Gastrocnemius medialis (tissue), 4 donors: Measurements from ENCODE around the gene CCDC85B. TPM values are rescaled to one million over a fixed set of nuclear protein-coding genes. Genes with fewer than 3 reads are reported as not detected.

Experiments
- ATAC-seq, 2 donors: fragments of 150-250 bp; one replicate each; pipeline ENCODE4 v1.9.1; 2016
- DNase-seq, 2 donors: peaks; one replicate each; pipeline ENCODE4 v3.0.0-alpha.2; 2019
- H3K27ac ChIP-seq, 4 donors: fragments of 200-600 bp; sonication (generic); 1 replicate in 1 of 4; 2 replicates in 3 of 4; pipeline ENCODE4 v1.5.1; 2016 to 2018; ENCODE audit warnings: mild to moderate bottlenecking in 2 of 4, moderate library complexity in 1 of 4
- H3K27me3 ChIP-seq, 3 donors: fragments of 200-600 bp; sonication (generic) in 2 of 3; 1 replicate in 1 of 3; 2 replicates in 2 of 3; pipeline versions ENCODE4 v1.5.1 to v1.6.0; 2016 to 2019; ENCODE audit warnings: mild to moderate bottlenecking in 1 of 3, moderate library complexity in 1 of 3
- H3K36me3 ChIP-seq, 2 donors: fragments of 200-600 bp; sonication (generic) in 1 of 2; one replicate each; pipeline ENCODE4 v1.5.1; 2017 to 2018
- H3K4me1 ChIP-seq, 2 donors: fragments of 200-600 bp; sonication (generic) in 1 of 2; one replicate each; pipeline ENCODE4 v1.5.1; 2016 to 2017; ENCODE audit warnings: mild to moderate bottlenecking in 2 of 2
- H3K4me3 ChIP-seq, 4 donors: fragments of 200-600 bp; sonication (generic) in 3 of 4; 1 replicate in 1 of 4; 2 replicates in 3 of 4; pipeline ENCODE4 v1.5.1; 2016 to 2019; ENCODE audit warnings: mild to moderate bottlenecking in 2 of 4
- H3K9me3 ChIP-seq, 3 donors: fragments of 200-600 bp; sonication (generic) in 2 of 3; 1 replicate in 1 of 3; 2 replicates in 2 of 3; pipeline ENCODE4 v1.5.1; 2016 to 2019
- POLR2A ChIP-seq, 2 donors: fragments of 450-650 bp; IDR thresholded peaks; one replicate each; pipeline ENCODE4 v1.6.1; 2017; ENCODE audit warnings: antibody characterized with exemption in 2 of 2, mild to moderate bottlenecking in 2 of 2, moderate library complexity in 2 of 2
- in situ Hi-C, 4 donors: fragments of 200-750 bp; cut with MboI; loops; one replicate each; pipeline versions ENCODE4 v1.15.0 to v1.8.0; 2017; ENCODE audit warnings: low sequenced_read_pairs in 4 of 4
- intact Hi-C: fragments of 100-400 bp; cut with DNase I; formaldehyde crosslinking; loops from one replicate; pipeline ENCODE4 v1.15.1; 2023; ENCODE audit warnings: low total_unique reads
- total RNA-seq, 4 donors: library from RNA; depleted of rRNA; stranded (reverse); fragments of >200 nt; gene quantifications; one replicate each; pipeline versions ENCODE4 v1.1.0 to v1.2.3, GENCODE V29; 2016
- TF ChIP-seq, protein P1 (sequence below), 5 experiments: fragments of 450-650 bp in 3 of 5; fragments of 200-600 bp in 2 of 5; sonication (generic) in 2 of 5; IDR thresholded peaks in 4 of 5; conservative IDR thresholded peaks in 1 of 5; 1 replicate in 4 of 5; 2 replicates in 1 of 5; pipeline ENCODE4 v1.5.1; 2016 to 2019; ENCODE audit warnings: antibody characterized with exemption in 5 of 5, mild to moderate bottlenecking in 3 of 5, moderate library complexity in 3 of 5

CCDC85B gene
- total RNA-seq, 4 donors from 2014 or later: 25.4 to 81.3 (median 42.4) TPM

GRCh38 chr11:65898656-65899355 is 8.3 kb downstream of the CCDC85B start:
- DNase-seq (no peak), ATAC-seq (no peak)
- Histone ChIP-seq H3K36me3 (no peaks in the 10 kb centered on the region), H3K4me3 (peak overlapping the region; percentile 43 to 71 (median 64)), H3K27me3 (peaks cover 12 to 26% (median 16%) of the 10 kb centered on the region in 3 donors), H3K4me1 (peaks cover 0 to 11% of the 10 kb centered on the region in 2 donors), H3K27ac (peak overlapping the region in 2 of 4 donors; percentile 37 to 63), H3K9me3 (no peaks in the 10 kb centered on the region)
- TF ChIP-seq, protein P1, sequence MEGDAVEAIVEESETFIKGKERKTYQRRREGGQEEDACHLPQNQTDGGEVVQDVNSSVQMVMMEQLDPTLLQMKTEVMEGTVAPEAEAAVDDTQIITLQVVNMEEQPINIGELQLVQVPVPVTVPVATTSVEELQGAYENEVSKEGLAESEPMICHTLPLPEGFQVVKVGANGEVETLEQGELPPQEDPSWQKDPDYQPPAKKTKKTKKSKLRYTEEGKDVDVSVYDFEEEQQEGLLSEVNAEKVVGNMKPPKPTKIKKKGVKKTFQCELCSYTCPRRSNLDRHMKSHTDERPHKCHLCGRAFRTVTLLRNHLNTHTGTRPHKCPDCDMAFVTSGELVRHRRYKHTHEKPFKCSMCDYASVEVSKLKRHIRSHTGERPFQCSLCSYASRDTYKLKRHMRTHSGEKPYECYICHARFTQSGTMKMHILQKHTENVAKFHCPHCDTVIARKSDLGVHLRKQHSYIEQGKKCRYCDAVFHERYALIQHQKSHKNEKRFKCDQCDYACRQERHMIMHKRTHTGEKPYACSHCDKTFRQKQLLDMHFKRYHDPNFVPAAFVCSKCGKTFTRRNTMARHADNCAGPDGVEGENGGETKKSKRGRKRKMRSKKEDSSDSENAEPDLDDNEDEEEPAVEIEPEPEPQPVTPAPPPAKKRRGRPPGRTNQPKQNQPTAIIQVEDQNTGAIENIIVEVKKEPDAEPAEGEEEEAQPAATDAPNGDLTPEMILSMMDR (IDR thresholded peaks at IDR 0.05 in 4 of 5, conservative IDR thresholded peaks at IDR 0.05 in 1 of 5): no peak
- peak in 1 of 2 donors; percentile 50 for TF ChIP-seq POLR2A (IDR thresholded peaks at IDR 0.05)
- intact Hi-C loops (no loop called here), in situ Hi-C loops (no loop called here)

DNA sequence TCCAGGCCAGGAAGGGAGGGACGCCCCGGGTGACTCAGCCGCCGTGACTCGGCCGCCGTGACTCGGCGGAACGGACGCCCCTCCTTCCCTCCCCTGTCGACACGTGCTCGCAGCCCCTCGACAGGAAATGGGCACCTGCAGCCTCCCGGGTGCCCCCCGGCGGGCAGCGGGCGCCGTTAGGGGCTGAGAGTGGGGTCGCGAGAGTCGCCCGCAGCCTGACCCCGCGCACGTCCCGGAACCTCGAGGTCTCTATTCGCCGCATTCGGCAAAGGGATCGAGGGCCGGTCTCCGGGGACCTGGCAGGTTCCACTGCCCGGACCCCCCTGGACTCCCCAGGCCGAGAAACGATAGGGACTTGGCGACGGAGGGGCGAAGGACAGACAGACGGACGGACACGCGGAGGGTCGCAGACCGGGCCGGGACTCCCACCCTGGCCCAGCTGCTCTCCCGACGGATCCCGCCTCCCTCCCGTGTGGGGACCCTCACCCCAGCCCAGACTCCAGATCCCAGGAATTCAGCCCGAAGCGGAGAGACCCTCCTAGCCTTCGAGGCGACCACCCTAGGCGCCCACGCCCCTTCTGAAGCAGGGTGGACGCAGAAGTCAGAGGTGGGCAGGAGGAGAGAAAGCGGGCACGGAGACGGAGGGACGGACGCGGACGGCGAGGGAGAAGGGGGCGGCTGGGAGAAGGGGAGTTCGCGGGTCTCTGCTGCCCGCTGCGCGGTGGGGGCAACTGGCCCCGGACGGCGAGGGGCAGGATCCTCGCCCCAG is 9.1 kb downstream of the CCDC85B start:
- TF ChIP-seq, protein P1 (IDR thresholded peaks at IDR 0.05 in 4 of 5, conservative IDR thresholded peaks at IDR 0.05 in 1 of 5): no peak
- peak in 1 of 2 donors; percentile 30 for TF ChIP-seq POLR2A (IDR thresholded peaks at IDR 0.05)
- intact Hi-C loops: loop anchor here (2.0 kb wide), 1 partner anchor 15 kb away; no protein-coding TSS in a partner anchor
- Histone ChIP-seq H3K9me3 (no peaks in the 10 kb centered on the region), H3K27ac (peak overlapping the region in 3 of 4 donors; percentile 37 to 63 (median 53)), H3K27me3 (peaks cover 12 to 26% (median 16%) of the 10 kb centered on the region in 3 donors), H3K4me3 (peak overlapping the region; percentile 43 to 71 (median 64)), H3K36me3 (no peaks in the 10 kb centered on the region), H3K4me1 (peaks cover 0 to 10% of the 10 kb centered on the region in 2 donors)
- peak; percentile 40 to 42 for ATAC-seq
- DNase-seq: no peak
- in situ Hi-C loops: no loop called here

DNA sequence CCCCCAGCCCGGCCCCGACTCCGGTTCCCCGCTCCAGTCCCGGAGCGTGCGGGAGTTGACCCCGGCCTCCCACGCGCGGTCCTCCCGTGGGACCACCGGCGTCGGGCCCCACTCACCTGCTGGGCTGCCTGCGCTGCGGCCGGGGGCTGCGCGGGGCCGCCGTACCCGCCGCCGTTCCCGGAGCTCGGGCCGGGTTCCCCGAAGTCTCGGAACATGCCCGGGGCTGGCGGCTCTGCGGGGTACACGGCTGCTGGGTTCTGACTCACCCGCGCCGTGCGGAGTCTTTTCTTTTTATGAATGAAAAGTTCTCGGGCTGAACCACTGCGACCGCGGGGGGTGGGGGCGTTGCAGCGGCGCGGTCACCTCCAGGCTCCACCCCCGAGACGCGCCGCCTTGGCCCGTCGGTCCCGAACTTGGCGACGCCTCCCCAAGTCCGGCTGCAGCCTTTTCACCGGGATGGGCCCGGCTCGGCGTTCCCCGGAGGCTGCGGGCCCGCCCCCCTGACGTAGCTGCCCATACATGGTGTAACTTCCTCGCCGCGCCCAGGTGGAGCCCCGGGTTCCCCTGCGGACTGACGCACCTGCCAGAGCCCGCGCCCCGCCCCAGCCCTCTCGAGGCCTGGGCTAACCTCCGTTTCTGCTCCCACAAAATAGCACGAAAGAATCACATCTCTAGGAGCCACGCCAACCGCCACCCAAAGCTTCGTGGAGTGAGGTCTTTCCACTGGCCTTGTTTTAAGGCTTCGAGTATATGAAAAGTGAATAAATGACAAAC is 9.8 kb downstream of the CCDC85B start, which contains the start of gene FOSL1:
TSS of gene FOSL1 (minus strand) at position 264 of the 774 bp plus-strand sequence. CDS start at position 215, 49 bp downstream.
- peak within 1 kb of the TSS; percentile 43 to 71 (median 64) for H3K4me3 ChIP-seq
- peak; percentile 76 to 83 for TF ChIP-seq POLR2A (IDR thresholded peaks at IDR 0.05)
- TF ChIP-seq, protein P1 (IDR thresholded peaks at IDR 0.05 in 4 of 5, conservative IDR thresholded peaks at IDR 0.05 in 1 of 5): no peak
- ATAC-seq: peak; percentile 81 to 88
- in situ Hi-C loops: no loop called here
- peak; percentile 71 to 83 for DNase-seq
- peak within 1 kb of the TSS in 3 of 4 donors; percentile 37 to 63 (median 53) for H3K27ac ChIP-seq
- peaks cover 0 to 10% of the 10 kb centered on the region in 2 donors for H3K4me1 ChIP-seq
- intact Hi-C loops: loop anchor here (2.0 kb wide), 1 partner anchor 14 kb away; no protein-coding TSS in a partner anchor
- H3K36me3 ChIP-seq: no peaks in the 10 kb centered on the region
- H3K27me3 ChIP-seq: peaks cover 12 to 26% (median 16%) of the 10 kb centered on the region in 3 donors
- no peaks in the 10 kb centered on the region for H3K9me3 ChIP-seq

- Histone ChIP-seq H3K9me3 (no peaks in the 10 kb centered on the region), H3K4me3 (peak overlapping the region; percentile 43 to 71 (median 64)), H3K4me1 (peaks cover 0 to 10% of the 10 kb centered on the region in 2 donors), H3K27ac (peak overlapping the region in 2 of 4 donors; percentile 21 to 63), H3K27me3 (peaks cover 12 to 26% (median 16%) of the 10 kb centered on the region in 3 donors), H3K36me3 (no peaks in the 10 kb centered on the region)
- DNase-seq (no peak), ATAC-seq (no peak)
- intact Hi-C loops (loop anchor here (2.0 kb wide), 1 partner anchor 14 kb away; no protein-coding TSS in a partner anchor), in situ Hi-C loops (no loop called here)
- no peak for TF ChIP-seq POLR2A (IDR thresholded peaks at IDR 0.05)
- TF ChIP-seq, protein P1 (IDR thresholded peaks at IDR 0.05 in 4 of 5, conservative IDR thresholded peaks at IDR 0.05 in 1 of 5): no peak
These were observed 10.4 kb downstream of the CCDC85B start for GRCh38 chr11:65900899-65901180.
